ENCODE results near the gene FAM151B. TPM values are rescaled to one million over a fixed set of nuclear protein-coding genes. Genes with fewer than 3 reads are reported as not detected.
A peak's percentile ranks its signal among the peaks of the same experiment; 100 is the strongest.

FAM151B gene
- total and polyA plus RNA-seq, 2 of the 13 experiments (the other 11 are each of a cell fraction or from before 2014, with no cell fraction given): 0.61 to 1.0 TPM

DNA sequence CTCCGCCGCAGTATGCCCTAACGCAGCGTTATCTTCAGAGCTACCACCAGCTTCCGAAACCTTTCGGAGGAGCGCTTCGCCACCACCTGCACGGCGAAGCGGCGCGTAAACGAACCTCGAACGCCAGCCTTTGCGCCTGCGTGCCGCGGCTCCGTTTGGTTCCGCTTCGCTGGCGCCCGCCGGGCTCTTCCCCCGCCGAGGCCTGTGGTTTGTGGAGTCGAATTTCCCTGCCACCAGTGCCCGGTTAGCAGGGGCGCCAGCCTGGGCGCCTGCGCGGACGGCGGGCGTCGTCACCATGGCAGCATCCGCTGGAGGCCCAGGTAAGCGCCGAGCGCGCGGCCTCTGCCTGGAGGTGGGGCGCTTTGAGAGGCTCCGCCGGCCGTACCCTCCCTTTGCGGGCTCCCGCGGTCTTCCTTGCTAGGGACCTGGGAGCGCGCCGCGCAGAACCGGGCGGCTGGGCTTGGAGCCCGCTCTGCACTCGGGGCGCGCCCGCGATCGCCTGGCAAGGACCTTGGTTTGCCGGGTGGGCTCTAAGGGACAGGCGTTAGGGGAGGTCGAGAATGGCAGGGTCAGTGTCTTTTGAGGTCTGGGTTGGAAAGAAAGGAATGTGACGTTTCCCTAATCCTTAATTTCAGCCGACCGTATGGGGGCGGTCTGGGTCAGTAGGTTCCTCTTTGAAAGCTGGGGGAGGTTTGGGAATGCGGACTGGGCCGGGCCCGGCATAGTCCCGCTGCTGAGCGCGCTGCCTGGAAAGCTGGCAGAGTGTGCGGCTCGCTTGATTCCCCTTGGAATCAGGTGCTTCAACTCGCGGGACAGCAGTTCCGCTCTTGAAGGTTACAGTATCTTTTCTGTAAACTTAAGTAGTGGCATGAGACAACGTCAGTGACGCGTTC is at the start of gene FAM151B (continued):
- TF ChIP-seq ZNF598 (CRISPR knock-in tag; IDR thresholded peaks at IDR 0.05; ENCODE audit: borderline replicate concordance) (peak; percentile 70; the same call in 1 of the 2 replicates), ZNF614 (CRISPR knock-in tag; IDR thresholded peaks at IDR 0.05; ENCODE audit: borderline replicate concordance) (peak; percentile 66; the same call in 1 of the 2 replicates), FOXP1 (IDR thresholded peaks at IDR 0.05) (no peak), FOXP1 (CRISPR knock-in tag; IDR thresholded peaks at IDR 0.05) (no peak), RBM22 (optimal IDR thresholded peaks at IDR 0.05; ENCODE audit: low read length) (peak; percentile 57), NBN (conservative IDR thresholded peaks at IDR 0.05) (no peak), NFE2L2 (IDR thresholded peaks at IDR 0.05; ENCODE audit: low read length) (no peak), RXRB (CRISPR knock-in tag; IDR thresholded peaks at IDR 0.05; ENCODE audit: borderline replicate concordance) (no peak; the same call in 1 of the 2 replicates), ZZZ3 (CRISPR knock-in tag; IDR thresholded peaks at IDR 0.05; ENCODE audit: borderline replicate concordance) (0 out of 2 replicates have a peak, but pooled peaks have one; percentile 38), HDAC1 (CRISPR knock-in tag; IDR thresholded peaks at IDR 0.05) (peak; percentile 94), SRY (CRISPR knock-in tag; IDR thresholded peaks at IDR 0.05) (peak; percentile 53; the same call in 1 of the 2 replicates), ZSCAN12 (CRISPR knock-in tag; IDR thresholded peaks at IDR 0.05) (peak; percentile 48; the same call in 1 of the 2 replicates), KLF11 (CRISPR knock-in tag; IDR thresholded peaks at IDR 0.05) (no peak), GABPB1 (CRISPR knock-in tag; IDR thresholded peaks at IDR 0.05) (peak; percentile 79), SRF (IDR thresholded peaks at IDR 0.05; ENCODE audit: low read depth, low read length) (peak; percentile 27; the same call in 1 of the 2 replicates)
- TF ChIP-seq, protein P1, sequence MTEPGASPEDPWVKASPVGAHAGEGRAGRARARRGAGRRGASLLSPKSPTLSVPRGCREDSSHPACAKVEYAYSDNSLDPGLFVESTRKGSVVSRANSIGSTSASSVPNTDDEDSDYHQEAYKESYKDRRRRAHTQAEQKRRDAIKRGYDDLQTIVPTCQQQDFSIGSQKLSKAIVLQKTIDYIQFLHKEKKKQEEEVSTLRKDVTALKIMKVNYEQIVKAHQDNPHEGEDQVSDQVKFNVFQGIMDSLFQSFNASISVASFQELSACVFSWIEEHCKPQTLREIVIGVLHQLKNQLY (CRISPR knock-in tag; IDR thresholded peaks at IDR 0.05): no peak
- TF ChIP-seq, protein P2, sequence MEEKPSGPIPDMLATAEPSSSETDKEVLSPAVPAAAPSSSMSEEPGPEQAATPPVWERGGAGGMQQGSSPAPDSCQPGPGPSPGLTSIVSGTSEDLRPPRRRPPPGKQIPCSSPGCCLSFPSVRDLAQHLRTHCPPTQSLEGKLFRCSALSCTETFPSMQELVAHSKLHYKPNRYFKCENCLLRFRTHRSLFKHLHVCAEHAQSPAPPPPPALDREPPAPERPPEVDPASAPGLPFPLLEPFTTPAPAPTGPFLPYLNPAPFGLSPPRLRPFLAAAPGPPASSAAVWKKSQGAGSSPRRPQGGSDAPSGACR (CRISPR knock-in tag; IDR thresholded peaks at IDR 0.05): peak; percentile 24; the same call in 1 of the 2 replicates
- TF ChIP-seq, protein P3, sequence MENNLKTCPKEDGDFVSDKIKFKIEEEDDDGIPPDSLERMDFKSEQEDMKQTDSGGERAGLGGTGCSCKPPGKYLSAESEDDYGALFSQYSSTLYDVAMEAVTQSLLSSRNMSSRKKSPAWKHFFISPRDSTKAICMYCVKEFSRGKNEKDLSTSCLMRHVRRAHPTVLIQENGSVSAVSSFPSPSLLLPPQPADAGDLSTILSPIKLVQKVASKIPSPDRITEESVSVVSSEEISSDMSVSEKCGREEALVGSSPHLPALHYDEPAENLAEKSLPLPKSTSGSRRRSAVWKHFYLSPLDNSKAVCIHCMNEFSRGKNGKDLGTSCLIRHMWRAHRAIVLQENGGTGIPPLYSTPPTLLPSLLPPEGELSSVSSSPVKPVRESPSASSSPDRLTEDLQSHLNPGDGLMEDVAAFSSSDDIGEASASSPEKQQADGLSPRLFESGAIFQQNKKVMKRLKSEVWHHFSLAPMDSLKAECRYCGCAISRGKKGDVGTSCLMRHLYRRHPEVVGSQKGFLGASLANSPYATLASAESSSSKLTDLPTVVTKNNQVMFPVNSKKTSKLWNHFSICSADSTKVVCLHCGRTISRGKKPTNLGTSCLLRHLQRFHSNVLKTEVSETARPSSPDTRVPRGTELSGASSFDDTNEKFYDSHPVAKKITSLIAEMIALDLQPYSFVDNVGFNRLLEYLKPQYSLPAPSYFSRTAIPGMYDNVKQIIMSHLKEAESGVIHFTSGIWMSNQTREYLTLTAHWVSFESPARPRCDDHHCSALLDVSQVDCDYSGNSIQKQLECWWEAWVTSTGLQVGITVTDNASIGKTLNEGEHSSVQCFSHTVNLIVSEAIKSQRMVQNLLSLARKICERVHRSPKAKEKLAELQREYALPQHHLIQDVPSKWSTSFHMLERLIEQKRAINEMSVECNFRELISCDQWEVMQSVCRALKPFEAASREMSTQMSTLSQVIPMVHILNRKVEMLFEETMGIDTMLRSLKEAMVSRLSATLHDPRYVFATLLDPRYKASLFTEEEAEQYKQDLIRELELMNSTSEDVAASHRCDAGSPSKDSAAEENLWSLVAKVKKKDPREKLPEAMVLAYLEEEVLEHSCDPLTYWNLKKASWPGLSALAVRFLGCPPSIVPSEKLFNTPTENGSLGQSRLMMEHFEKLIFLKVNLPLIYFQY (CRISPR knock-in tag; IDR thresholded peaks at IDR 0.05; ENCODE audit: borderline replicate concordance): peak; percentile 96; the same call in 1 of the 2 replicates
- TF ChIP-seq, protein P4, sequence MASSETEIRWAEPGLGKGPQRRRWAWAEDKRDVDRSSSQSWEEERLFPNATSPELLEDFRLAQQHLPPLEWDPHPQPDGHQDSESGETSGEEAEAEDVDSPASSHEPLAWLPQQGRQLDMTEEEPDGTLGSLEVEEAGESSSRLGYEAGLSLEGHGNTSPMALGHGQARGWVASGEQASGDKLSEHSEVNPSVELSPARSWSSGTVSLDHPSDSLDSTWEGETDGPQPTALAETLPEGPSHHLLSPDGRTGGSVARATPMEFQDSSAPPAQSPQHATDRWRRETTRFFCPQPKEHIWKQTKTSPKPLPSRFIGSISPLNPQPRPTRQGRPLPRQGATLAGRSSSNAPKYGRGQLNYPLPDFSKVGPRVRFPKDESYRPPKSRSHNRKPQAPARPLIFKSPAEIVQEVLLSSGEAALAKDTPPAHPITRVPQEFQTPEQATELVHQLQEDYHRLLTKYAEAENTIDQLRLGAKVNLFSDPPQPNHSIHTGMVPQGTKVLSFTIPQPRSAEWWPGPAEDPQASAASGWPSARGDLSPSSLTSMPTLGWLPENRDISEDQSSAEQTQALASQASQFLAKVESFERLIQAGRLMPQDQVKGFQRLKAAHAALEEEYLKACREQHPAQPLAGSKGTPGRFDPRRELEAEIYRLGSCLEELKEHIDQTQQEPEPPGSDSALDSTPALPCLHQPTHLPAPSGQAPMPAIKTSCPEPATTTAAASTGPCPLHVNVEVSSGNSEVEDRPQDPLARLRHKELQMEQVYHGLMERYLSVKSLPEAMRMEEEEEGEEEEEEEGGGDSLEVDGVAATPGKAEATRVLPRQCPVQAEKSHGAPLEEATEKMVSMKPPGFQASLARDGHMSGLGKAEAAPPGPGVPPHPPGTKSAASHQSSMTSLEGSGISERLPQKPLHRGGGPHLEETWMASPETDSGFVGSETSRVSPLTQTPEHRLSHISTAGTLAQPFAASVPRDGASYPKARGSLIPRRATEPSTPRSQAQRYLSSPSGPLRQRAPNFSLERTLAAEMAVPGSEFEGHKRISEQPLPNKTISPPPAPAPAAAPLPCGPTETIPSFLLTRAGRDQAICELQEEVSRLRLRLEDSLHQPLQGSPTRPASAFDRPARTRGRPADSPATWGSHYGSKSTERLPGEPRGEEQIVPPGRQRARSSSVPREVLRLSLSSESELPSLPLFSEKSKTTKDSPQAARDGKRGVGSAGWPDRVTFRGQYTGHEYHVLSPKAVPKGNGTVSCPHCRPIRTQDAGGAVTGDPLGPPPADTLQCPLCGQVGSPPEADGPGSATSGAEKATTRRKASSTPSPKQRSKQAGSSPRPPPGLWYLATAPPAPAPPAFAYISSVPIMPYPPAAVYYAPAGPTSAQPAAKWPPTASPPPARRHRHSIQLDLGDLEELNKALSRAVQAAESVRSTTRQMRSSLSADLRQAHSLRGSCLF (CRISPR knock-in tag; IDR thresholded peaks at IDR 0.05; ENCODE audit: borderline replicate concordance): no peak

All from HepG2 (cell line).